ENCODE results near the gene PCMTD2. TPM values are rescaled to one million over a fixed set of nuclear protein-coding genes. Genes with fewer than 3 reads are reported as not detected.

PCMTD2 gene
- total RNA-seq, 1 donor from 2014 or later: 105 TPM

GRCh38 chr20:64279826-64280459, 24.4 kb downstream of the PCMTD2 start:
- H3K36me3 ChIP-seq: peaks cover 8% of the 10 kb centered on the region

DNA sequence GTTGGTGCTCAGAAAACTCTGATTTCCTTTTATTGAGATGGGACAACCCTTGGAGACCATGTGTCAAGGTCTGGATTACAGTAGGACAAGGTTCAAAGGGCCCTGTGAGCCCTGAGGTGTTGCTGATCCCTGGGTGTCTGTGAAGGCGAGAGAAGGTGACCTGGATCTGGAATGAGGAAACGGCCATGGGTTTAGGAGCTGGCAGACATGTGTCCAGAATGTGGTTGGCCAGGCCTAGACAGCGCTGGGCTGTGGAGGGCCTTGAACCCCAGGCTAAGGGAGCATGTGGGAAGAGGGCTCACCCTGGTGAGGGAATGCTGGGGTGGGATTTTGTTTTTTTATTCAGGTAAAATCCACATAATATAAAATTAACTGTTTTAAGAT, 24.9 kb downstream of the PCMTD2 start:
- Histone ChIP-seq H3K4me3 (no peak overlapping the region), H3K27me3 (no peaks in the 10 kb centered on the region), H3K9me3 (ENCODE audit: low read depth) (peaks cover 11% of the 10 kb centered on the region), H4K20me1 (ENCODE audit: low read depth) (no peaks in the 10 kb centered on the region), H3K79me2 (ENCODE audit: low read depth) (no peaks in the 10 kb centered on the region), H3K27ac (no peak overlapping the region), H3K9ac (no peak overlapping the region), H3K4me2 (no peak overlapping the region), H2AFZ (replicated peaks) (no peak overlapping the region), H3K36me3 (peaks cover 6% of the 10 kb centered on the region), H3F3A (ENCODE audit: low read depth) (peaks cover 4% of the 10 kb centered on the region), H3K4me1 (no peaks in the 10 kb centered on the region)
- Mint-ChIP-seq H3K9me3 (peaks cover 11% of the 10 kb centered on the region), H3K4me3 (no peak overlapping the region), H3K27ac (no peak overlapping the region), H3K27me3 (ENCODE audit: insufficient read depth, low read depth) (peaks cover 9% of the 10 kb centered on the region), H3K36me3 (peaks cover 5% of the 10 kb centered on the region), H3K4me1 (no peaks in the 10 kb centered on the region)
- TF ChIP-seq EZH2 (IDR thresholded peaks at IDR 0.05): no peak
- TF ChIP-seq, protein P1, sequence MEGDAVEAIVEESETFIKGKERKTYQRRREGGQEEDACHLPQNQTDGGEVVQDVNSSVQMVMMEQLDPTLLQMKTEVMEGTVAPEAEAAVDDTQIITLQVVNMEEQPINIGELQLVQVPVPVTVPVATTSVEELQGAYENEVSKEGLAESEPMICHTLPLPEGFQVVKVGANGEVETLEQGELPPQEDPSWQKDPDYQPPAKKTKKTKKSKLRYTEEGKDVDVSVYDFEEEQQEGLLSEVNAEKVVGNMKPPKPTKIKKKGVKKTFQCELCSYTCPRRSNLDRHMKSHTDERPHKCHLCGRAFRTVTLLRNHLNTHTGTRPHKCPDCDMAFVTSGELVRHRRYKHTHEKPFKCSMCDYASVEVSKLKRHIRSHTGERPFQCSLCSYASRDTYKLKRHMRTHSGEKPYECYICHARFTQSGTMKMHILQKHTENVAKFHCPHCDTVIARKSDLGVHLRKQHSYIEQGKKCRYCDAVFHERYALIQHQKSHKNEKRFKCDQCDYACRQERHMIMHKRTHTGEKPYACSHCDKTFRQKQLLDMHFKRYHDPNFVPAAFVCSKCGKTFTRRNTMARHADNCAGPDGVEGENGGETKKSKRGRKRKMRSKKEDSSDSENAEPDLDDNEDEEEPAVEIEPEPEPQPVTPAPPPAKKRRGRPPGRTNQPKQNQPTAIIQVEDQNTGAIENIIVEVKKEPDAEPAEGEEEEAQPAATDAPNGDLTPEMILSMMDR (IDR thresholded peaks at IDR 0.05): no peak
- TF ChIP-seq EZH2phosphoT487 (IDR thresholded peaks at IDR 0.05): no peak
- no peak for DNase-seq (ENCODE audit: low spot score)

More at GRCh38 chr20:64279826-64280459, 24.4 kb downstream of the PCMTD2 start:
- no peak overlapping the region for H3K4me2 ChIP-seq
- H3F3A ChIP-seq (ENCODE audit: low read depth): peaks cover 2% of the 10 kb centered on the region
- no peak overlapping the region for H3K4me3 ChIP-seq
- no peak overlapping the region for H3K9ac ChIP-seq
- Mint-ChIP-seq H3K27ac (no peak overlapping the region), H3K4me1 (no peaks in the 10 kb centered on the region), H3K36me3 (peaks cover 5% of the 10 kb centered on the region), H3K27me3 (ENCODE audit: insufficient read depth, low read depth) (peaks cover 11% of the 10 kb centered on the region), H3K4me3 (no peak overlapping the region), H3K9me3 (peaks cover 9% of the 10 kb centered on the region)
- no peaks in the 10 kb centered on the region for H3K27me3 ChIP-seq
- H2AFZ ChIP-seq (replicated peaks): no peak overlapping the region
- no peak overlapping the region for H3K27ac ChIP-seq
- TF ChIP-seq EZH2 (IDR thresholded peaks at IDR 0.05) (no peak), EZH2phosphoT487 (IDR thresholded peaks at IDR 0.05) (no peak)
- TF ChIP-seq, protein P1 (IDR thresholded peaks at IDR 0.05): no peak
- no peak for DNase-seq (ENCODE audit: low spot score)
- H4K20me1 ChIP-seq (ENCODE audit: low read depth): no peaks in the 10 kb centered on the region
- H3K4me1 ChIP-seq: no peaks in the 10 kb centered on the region
- H3K79me2 ChIP-seq (ENCODE audit: low read depth): no peaks in the 10 kb centered on the region
- H3K9me3 ChIP-seq (ENCODE audit: low read depth): peaks cover 11% of the 10 kb centered on the region

GRCh38 chr20:64283646-64284045, 28.1 kb downstream of the PCMTD2 start:
- no peak overlapping the region for H3K27ac Mint-ChIP-seq
- DNase-seq (ENCODE audit: low spot score): no peak
- Histone ChIP-seq H3K4me1 (no peaks in the 10 kb centered on the region), H3K36me3 (no peaks in the 10 kb centered on the region), H3K9me3 (ENCODE audit: low read depth) (peaks cover 11% of the 10 kb centered on the region), H4K20me1 (ENCODE audit: low read depth) (no peaks in the 10 kb centered on the region), H3K27me3 (no peaks in the 10 kb centered on the region), H3K4me3 (no peak overlapping the region), H3F3A (ENCODE audit: low read depth) (peaks cover 9% of the 10 kb centered on the region), H3K27ac (no peak overlapping the region), H3K79me2 (ENCODE audit: low read depth) (no peaks in the 10 kb centered on the region), H3K4me2 (no peak overlapping the region), H3K9ac (no peak overlapping the region), H2AFZ (replicated peaks) (no peak overlapping the region)
- H3K27me3 Mint-ChIP-seq (ENCODE audit: insufficient read depth, low read depth): peaks cover 9% of the 10 kb centered on the region
- H3K36me3 Mint-ChIP-seq: no peaks in the 10 kb centered on the region
- peaks cover 11% of the 10 kb centered on the region for H3K9me3 Mint-ChIP-seq
- no peak overlapping the region for H3K4me3 Mint-ChIP-seq
- H3K4me1 Mint-ChIP-seq: no peaks in the 10 kb centered on the region
- TF ChIP-seq EZH2 (IDR thresholded peaks at IDR 0.05) (no peak), EZH2phosphoT487 (IDR thresholded peaks at IDR 0.05) (no peak)
- TF ChIP-seq, protein P1 (IDR thresholded peaks at IDR 0.05): no peak
